Measurements from ENCODE around the gene KSR2.
"Not testable (repeated sequence)": the region's sequence is repeated elsewhere in the genome, so short reads cannot be mapped to it uniquely, and the experiment has no call there.

The KSR2 gene

DNA sequence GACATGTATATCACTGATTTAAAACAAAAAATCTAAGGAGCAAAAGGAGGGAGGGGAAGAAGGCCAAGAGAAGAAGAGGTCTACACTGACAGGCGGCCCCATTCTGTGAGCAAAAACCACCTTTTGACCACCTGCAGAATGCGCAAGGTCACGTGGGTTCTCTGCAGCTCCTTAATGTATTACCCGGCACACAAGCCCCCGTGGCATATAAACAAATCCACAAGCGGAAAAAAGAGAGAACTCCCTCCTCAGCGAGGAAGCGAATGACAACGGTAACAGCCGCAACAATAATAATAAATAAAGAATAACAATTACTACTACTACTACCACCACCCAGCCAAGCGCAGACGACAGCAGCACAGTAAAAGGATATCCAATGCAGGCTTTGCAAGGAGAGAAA lies 1.3 kb downstream of the KSR2 start:
- no peak for DNase-seq (ENCODE audit: low read depth in 2 of 2)

GRCh38 chr12:117967043-117967442 lies 1.7 kb downstream of the KSR2 start:
- DNase-seq (ENCODE audit: low read depth in 2 of 2), result no peak

DNA sequence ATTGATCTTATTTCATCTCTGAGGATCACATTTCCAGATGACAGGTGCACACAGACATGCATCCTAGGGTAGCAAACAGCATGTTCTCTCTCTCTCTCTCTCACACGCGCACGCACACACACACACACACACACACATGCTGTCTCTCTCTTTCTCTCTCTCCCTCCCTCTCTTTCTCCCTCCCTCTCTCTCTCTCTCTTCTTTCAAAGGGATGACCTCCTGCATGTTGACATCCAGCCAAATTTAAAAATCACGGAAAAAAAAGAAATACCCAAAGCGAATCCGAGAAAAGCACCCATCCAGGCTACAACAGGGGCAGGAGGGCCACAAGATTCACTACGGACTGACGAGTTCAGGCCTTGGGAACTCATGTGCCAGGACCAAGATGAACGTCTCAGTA lies 2.3 kb downstream of the KSR2 start:
- DNase-seq (ENCODE audit: low read depth in 2 of 2), result no peak

DNA sequence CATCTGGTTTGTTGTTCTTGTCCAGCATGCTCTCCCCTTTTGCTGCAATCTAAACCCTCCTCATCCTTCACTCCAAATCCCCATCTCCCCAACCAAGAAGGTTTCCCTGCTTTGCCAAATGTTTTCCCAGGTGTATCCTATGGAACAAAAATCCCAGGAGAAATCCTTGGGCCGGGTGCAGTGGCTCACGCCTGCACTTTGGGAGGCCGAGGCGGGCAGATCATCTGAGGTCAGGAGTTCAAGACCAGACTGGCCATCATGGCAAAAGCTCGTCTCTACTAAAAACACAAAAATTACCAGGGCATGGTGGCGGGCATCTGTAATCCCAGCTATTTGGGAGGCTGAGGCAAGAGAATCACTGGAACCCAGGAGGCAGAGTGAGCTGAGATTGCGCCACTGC lies 5.0 kb downstream of the KSR2 start:
- DNase-seq (ENCODE audit: low read depth in 2 of 2), result no peak

- no peak for DNase-seq (ENCODE audit: low read depth in 2 of 2)
Observed at GRCh38 chr12:117936722-117937484, 31.9 kb downstream of the KSR2 start.

GRCh38 chr12:117933545-117933944 lies 35.2 kb downstream of the KSR2 start:
- DNase-seq (ENCODE audit: low read depth in 2 of 2), result no peak

DNA sequence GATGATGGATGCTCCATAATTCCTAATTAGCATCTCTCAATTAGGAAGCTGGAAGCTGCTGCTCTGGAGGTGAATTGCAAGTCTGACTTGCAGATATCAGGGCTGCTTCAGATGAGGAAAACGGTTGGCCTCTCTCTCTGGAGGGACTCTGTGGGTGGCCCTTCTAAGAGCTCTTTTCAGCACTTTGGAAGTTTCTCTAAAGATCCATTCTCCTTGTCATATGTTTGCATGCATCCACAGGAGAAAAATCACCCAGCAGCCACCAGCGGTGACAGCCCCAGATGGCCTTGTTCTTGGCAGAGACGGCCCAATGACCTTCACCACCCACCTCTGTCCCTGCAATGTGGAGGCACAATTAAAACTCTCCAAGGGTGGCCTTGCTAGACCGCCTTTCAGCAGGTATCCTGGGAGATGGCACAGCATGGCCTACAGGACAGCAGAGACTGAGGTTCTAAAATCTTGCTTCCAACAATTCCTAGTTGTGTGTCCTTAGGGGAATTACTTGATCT lies 42.3 kb downstream of the KSR2 start:
- DNase-seq (ENCODE audit: low read depth in 2 of 2), result no peak

- no peak for DNase-seq (ENCODE audit: low read depth in 2 of 2)
Observed at GRCh38 chr12:117921929-117922777, 46.6 kb downstream of the KSR2 start.

DNA sequence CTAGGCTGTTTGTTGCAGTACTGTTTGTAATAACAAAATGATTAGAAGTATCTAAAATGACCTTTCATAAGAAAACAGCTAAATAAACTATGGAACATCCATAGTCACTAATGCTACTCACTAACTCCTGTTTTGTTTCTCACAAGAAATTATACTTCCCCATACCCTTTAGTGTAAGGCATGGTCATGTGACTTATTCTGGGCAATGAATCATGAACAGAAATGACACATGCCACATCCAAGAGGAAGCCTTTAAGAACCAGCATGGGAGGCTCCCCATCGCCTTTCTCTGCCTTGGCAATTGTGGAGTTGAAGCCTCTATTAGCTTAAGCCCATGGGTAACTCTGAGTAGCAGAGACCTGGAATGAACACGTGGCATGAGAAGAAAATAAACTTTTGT lies 49.3 kb downstream of the KSR2 start:
- no peak for DNase-seq (ENCODE audit: low read depth in 2 of 2)

DNA sequence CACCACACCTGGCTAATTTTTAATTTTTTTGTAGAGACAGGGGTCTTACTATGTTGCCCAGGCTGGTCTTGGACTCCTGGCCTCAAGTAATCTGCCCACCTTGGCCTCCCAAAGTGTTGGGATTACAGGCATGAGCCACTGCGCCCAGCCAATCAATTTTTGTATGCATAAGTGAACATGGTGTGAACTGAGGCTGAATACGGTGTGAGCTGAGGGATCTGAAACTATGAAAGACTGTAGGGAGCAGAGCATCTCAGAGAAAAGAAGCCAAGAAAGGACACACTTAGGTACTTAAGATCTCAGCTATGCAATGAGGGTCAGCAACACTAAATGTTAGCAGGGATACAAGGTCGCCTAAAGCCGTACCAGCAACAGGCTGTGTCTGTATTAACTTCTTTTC lies 54.1 kb downstream of the KSR2 start:
- DNase-seq (ENCODE audit: low read depth in 2 of 2), result no peak

DNA sequence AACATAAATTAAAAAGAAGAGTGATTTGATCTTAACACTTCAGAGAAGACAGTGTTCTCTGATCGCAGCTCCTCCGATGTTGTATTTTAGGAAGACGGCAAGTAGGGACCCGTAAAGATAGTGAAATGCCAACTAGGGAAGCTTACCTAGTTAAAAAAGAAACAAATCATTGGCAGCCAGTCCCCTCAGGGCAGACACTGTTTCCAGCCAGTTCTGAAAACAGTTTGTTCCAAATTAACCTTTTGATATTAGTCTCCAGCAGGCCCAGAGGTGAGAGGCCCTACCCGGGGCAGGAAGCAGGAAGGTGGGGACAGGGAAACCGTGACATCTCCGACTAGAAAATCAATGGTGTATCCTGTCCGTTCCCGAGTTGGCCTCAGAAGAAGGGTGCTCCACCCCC lies 56.0 kb downstream of the KSR2 start:
- DNase-seq (ENCODE audit: low read depth in 2 of 2), result no peak

DNA sequence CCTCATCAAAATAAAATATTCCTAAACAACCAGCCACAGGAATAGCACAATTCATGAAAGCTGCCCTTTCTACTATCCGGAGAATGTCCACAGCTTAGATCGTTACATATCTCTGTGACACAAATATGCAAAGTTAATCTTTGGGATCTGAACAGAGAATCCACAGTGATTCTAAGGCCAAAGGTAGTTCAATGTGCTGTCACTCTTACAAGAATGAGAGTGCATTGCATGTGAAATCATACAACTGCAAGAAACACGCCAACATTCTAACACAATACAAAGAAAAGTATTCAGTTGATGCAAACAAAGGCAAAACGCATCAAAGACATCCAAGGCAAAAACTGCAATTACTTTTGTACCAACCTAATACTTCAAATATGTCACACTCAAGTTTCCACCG lies 60.4 kb downstream of the KSR2 start:
- DNase-seq (ENCODE audit: low read depth in 2 of 2), result no peak

GRCh38 chr12:117907108-117907689 lies 61.6 kb downstream of the KSR2 start:
- DNase-seq (ENCODE audit: low read depth in 2 of 2), result no peak

- no peak for DNase-seq (ENCODE audit: low read depth in 2 of 2)
Observed at GRCh38 chr12:117904051-117904450, 64.7 kb downstream of the KSR2 start.

DNA sequence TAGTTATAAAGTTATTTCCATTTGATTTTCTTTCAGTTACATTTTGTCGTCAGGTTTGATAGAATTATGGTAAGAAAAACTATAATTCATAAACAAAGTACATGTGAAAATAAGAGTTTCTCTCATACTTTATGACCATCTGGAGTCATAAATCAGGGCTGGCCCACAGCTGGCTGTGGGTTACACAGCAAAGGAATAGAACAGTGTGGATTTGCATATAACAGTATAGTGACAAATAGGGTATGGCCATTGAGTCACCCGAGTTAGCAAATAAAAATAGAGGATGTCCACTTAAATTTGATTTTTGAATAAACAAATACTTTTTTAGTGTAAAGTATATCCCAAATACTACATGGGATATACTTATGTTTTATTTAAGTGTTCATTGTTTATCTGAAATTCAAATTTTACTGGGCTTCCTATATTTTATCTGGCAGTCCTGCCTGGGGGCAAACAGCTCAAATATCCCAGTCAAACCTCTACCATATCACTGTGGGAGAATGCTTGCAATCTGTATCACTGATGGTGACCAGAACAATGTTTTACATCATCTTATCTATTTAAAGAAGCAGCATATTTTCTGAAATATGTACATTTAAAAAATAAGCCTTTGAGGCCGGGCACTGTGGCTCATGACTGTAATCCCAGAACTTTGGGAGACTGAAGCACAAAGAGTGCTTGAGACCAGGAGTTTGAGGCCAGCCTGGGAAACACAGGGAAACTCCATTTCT lies 65.5 kb downstream of the KSR2 start:
- no peak for DNase-seq (ENCODE audit: low read depth in 2 of 2)

DNA sequence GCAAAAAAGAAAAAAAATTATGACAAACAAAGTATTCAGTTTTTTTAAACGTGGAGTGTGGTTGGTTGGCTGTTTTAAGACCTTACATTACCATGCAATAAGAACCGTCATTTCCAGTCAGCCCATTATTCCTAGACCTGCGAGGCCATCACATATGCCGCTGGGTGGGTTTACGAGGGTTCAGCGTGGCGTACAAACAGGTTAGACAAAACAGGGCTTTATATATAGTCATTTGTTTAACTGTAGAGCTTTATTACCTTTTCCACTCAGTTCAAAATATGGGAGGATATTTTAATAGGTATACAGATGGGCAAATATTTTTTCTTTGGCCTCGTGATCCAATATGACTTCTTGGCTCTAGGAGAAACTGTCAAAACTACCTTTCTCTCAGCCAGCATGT lies 67.2 kb downstream of the KSR2 start:
- no peak for DNase-seq (ENCODE audit: low read depth in 2 of 2)

- DNase-seq (ENCODE audit: low read depth in 2 of 2), result no peak
Observed at GRCh38 chr12:117900561-117900960, 68.2 kb downstream of the KSR2 start.

- DNase-seq (ENCODE audit: low read depth in 2 of 2), result no peak
Observed at GRCh38 chr12:117897372-117898161, 71.2 kb downstream of the KSR2 start.

- no peak for DNase-seq (ENCODE audit: low read depth in 2 of 2)
Observed at GRCh38 chr12:117896009-117896408, 72.8 kb downstream of the KSR2 start.

GRCh38 chr12:117892441-117892840 lies 76.3 kb downstream of the KSR2 start:
- DNase-seq (ENCODE audit: low read depth in 2 of 2), result no peak

DNA sequence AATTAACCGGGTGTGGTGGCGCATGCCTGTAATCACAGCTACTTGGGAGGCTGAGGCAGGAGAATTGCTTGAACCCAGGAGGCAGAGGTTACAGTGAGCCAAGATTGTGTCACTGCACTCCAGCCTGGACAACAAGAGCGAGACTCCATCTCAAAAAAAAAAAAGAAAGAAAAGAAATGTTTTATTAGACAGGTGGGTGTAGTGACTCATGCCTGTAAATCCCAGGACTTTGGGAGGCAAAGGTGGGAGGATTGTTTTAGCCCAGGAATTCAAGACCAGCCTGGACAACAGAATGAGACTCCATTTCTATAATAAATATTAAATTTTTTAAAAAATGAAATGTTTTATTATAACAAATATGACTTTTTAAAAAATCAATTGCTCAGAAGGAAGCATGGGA lies 77.5 kb downstream of the KSR2 start:
- not testable (repeated sequence) for DNase-seq (ENCODE audit: low read depth in 2 of 2)

Measured in fibroblast of skin of left quadriceps (primary cell).